HG03342 (cell line): Measurements from ENCODE around the gene VWA8.
"Not testable (repeated sequence)": the region's sequence is repeated elsewhere in the genome, so short reads cannot be mapped to it uniquely, and the experiment has no call there.

Experiments
- ATAC-seq: cut with Tn5 transposase; IDR thresholded peaks from one replicate; pipeline ENCODE4 v1.9.1; 2021; ENCODE audit warnings: mild to moderate bottlenecking, moderate library complexity; ENCODE audit not compliant: unreplicated experiment

The VWA8 gene

DNA sequence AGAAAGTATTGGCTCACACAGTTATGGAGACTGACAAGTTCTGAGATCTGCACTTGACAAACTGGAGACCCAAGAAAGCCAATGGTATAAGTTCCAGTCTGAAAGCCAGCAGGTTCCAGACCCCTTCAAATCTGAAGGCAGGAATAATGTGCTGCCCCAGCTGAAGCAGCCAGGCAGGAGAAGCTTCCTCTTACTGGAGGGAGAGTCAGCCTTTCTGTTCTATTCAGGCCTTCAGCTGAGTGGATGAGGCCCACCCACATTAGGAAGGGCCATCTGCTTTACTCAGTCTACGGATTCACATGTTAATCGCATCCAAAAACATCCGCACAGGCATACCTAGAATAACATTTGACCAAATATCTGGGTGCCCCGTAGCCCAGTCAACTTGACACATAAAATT lies 8.2 kb upstream of the VWA8 start:
- no peak for ATAC-seq

DNA sequence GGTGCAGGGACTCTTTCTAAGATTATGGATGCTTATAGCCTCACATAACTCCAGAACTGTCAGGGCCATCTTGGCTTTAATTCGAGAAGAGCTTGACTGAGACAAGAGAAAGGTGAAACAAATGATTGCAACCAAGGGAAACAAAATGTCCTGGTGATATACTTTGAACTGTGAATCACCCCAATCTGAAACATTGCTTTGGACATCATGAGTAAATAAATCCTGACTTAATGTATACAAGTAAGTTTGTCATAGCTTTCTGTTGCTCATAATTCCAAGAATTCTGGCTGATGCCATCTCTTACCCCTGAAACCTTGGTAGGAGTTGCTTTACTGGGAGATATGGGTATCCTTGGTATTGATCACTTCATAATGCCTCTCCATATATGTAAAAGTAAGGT lies 5.8 kb upstream of the VWA8 start:
- ATAC-seq = no peak

DNA sequence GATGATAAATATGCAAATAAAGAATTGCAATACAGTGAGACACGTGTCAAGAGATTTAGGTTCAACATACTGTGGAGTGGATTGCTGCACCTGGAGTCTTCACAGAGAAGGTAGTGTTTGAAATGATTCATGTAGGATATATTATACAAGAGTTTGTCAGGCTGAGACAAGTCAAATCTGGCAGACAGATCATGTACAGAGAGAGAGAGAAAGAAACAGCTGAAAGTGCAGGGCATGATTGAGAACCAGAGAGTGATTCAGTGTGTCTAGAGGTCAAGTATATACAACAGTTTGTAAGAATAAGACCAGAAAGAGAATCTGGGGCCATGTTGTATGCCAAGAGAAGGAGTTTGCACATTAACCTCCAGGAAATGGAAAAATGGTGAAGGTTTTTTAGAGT lies 2.1 kb upstream of the VWA8 start:
- no peak for ATAC-seq

DNA sequence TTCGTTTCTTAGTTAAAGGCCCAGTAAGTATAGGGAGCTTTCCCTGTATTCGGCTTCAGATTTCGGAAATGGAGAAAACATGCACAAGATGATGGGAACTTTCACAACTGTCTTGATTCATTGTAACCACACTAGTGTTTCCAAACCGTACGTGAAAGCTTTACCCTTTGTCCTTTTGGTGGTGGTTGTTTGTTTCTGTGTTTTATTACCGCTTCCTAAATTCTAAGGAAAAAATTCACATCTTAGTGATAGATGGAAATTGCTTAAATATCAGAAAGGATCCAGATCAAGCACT lies 504 bp upstream of the VWA8 start:
- no peak for ATAC-seq

DNA sequence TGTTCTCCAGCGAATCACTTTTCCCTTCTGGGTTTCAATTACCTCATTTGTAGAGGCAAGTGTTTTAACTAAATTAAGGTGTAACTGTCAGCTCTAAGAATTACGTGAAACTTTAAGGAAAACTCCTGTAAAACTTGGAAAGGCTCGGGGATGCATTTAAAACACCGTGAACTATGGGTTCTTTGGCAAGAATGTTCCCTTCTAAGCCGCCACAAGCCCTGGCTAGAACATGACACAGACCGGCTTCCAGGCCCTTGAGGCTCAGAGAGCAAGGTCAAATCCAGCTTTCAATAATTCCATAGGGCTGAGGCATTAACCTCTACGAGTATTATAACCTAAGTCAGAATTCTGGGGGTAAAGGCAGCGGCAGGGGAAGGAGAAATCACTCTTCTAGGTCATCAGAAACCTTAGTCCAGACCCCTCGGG lies 685 bp downstream of the VWA8 start:
- no peak for ATAC-seq

DNA sequence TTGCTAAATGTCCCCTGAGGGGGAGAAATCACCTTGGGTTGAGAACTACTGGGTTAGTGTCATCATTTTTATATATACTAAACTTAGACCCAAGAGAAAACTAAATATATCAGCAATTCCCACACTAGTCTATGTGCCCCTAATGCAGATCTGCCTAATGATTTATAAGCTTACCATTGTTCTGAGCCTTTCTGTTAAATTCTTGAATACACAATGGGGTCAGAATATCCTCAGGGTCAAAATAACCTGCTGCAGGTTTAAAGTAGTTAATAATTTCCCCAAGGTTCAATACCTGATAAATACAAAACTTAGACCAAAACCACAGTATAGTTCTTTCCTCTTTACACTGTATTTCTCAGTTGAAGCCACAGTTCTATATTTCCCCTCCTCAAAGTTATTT lies 4.6 kb downstream of the VWA8 start:
- no peak for ATAC-seq

DNA sequence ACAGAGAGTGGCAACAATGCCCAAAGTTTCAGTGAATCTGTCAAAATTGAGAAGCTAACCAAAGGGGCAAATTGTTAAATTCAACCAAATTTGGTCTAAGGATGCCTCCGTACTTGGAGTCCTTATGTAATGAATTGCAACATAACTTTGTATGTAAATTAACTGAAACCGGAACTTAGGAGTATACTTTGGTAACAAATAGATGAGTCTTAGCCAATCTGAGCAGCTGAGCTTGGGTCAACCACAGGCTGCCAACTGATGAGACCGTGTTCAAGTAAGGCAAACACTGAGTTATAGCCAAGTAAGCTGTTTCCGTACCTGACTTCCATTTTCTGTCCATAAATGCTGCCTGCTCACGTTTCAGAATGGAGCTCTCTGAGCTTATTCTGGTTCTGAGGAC lies 5.3 kb downstream of the VWA8 start:
- no peak for ATAC-seq

DNA sequence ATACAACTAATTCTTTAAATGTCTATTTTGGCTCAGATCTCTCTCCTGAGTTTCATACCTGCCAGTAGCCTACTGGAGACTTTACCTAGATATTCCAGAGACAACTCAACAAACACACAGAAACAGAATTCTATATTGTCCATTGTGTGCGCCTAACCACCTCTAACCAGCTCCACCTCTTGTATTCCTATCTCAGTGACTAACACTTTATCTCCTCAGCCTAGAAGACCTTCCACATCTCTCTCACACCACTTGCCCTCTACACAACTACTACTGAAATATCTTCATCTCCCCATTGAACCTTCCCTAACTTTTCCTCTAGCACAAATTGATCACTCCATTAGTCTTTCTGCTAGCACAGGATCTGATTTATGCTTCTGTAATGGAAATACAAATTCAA lies 6.7 kb downstream of the VWA8 start:
- no peak for ATAC-seq

DNA sequence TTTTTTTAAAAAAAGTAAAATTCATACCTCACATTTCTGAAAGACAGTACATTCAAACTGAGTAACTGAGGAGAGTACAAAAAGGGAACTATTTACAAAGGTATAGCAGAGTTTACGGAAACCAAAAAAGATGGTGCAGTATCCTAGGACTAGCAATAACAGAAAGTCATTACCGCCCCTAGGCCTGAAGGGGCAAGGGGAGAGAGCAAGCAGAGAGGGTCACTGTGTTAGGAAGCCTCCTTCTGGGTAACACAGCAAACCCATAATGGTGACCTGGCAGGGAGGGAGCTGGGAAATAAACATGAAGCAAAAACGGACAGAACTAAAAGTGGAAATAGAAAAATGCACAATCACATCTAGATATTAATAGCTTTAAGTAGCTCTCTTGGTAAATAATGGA lies 8.2 kb downstream of the VWA8 start:
- ATAC-seq = no peak

DNA sequence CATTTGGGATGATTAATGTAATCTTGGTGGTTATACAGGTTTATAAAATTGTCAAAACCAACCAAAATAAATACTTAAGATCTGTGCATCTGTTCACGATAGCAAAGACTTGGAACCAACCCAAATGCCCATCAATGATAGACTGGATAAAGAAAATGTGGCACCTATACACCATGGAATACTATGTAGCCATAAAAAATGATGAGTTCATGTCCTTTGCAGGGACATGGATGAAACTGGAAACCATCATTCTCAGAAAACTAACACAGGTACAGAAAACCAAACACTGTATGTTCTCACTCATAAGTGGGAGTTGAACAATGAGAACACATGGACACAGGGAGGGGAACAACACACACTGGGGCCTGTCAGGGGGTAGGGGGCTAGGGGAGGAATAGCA lies 11.8 kb downstream of the VWA8 start:
- not testable (repeated sequence) for ATAC-seq

DNA sequence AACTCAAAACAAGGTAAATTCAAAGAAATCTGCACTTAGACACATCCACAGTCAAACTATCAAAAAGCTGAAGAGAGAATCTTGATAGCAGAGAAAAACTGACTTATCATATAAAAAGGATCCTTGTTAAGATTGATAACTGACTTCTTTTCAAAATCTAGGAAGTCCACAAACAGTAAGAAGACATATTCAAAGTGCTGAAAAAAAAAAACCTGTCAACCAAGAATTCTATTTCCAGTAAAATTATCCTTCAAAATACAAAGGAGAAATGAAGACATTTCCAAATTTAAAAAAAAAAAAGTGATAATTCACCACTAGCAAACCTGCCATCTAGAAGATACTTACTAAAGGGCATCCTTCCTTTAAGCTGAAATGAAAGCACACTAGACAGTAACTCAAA lies 15.0 kb downstream of the VWA8 start:
- ATAC-seq = no peak

DNA sequence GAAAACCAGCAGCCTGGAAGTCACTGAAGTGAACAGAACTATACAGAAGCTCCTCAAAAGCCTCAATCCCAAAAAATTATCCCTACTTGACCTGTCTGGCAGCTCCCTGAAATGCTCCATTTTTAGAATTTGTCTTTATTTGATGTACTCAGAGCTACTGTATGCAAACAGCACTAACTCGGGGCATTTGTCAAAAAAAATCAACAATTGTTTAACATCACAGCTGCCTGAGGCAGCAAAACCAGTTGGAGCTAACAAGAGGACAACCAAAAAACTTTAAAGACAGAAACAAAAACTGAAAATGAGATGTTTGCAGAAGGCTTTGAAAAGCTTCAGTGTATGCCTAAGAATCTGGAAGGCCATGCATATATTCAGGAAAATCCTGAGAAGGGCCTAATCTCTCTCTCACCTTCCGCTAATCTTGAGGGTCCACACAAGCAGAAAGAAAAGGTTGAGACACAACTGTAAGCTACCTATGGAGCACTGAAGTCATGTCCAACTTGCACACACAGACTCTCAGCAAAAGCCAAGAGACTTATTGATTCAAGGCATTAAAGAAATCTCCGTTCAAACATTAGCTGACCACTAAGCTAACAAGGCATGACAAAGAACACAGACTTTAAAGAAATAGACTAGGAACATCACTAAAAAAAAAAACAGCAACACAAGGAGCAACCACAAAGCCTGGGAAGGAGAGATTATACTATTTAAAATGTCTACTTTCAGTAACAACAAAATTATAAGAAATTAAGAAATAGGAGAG lies 16.1 kb downstream of the VWA8 start:
- no peak for ATAC-seq

GRCh38 chr13:41944229-41944628 lies 16.7 kb downstream of the VWA8 start:
- no peak for ATAC-seq

DNA sequence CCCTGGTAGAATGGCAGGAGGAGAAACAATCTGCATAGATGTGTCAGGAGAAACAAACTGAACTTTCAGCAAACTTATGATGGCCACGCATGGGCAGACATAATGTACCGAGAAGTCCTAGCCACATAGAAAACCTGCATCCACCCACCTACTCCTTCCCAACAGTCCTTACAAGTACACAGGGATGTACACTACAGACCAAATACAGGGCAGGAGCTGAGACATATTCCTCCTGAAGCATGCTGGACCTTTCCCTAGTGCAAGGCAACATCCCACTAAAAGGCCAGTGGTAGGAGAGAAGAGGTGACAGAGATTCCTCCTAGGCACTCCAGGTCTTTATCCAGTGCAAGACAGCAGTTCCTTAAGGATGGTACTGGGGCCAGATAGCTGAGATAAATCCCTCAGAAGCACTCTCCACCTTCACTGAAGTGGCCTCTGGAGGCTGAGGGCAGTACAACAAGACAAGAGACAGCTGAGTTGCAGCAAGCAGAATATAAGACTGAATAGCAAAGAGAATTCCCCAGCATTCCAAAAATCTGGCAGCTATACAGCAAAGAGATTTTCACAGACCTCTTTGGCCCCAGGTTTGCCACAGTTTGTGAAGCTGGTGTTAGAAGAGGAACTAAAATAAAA lies 18.3 kb downstream of the VWA8 start:
- no peak for ATAC-seq

DNA sequence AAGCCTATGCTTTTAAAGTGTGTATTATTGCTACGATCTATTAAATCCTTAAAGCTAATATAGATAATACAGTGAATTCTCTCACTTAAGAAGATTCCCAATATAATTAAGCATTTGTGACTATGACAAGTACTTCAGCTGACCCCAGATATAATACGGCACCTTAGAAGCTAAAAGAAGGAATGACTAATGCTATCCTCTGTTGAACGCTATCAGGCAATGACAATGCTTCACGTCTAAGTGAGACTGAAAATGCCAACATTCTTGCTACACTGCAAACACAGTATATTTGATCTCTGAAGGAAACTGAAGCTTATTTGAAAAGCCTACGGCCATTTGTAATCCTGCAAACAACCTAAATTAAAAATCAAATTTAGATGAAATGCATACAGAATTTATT lies 19.7 kb downstream of the VWA8 start:
- ATAC-seq = no peak

- ATAC-seq = no peak
Observed at GRCh38 chr13:41939398-41939797, 21.5 kb downstream of the VWA8 start.

- ATAC-seq = no peak
Observed at GRCh38 chr13:41938918-41939317, 22.0 kb downstream of the VWA8 start.

DNA sequence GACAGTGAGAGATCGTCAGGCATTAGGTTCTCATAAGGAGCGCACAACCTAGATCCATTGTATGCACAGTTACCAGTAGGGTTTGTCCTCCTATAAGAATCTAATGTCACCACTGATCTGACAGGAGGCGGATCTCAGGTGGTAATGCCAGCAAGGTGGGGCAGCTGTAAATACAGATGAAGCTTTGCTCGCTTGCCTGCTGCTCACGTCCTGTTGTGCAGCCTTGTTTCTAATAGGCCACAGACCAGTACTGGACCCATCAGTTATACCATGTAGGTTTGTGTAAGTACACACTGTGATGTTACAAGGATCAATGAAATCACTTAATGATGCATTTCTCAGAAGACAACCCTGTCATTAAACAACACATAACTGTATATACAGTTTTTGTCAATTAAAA lies 23.5 kb downstream of the VWA8 start:
- no peak for ATAC-seq

DNA sequence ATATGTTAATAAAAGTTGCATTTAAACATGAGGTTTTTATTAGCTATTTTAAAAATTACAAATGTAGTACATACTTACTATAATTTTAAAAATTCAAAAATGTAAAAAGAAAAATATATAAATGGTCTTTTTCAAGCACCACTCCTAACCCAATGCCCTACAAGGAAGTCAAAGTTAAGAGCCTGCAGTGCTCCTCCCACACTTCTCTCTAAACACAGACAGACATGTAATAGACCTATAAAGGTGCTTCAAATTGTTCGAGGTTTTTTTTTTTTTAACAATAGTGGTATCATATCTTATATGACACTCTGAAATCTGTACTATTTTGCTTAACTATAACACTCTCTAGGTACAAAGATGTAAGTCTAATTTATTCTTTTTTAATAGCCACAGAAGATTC lies 25.4 kb downstream of the VWA8 start:
- ATAC-seq = no peak

DNA sequence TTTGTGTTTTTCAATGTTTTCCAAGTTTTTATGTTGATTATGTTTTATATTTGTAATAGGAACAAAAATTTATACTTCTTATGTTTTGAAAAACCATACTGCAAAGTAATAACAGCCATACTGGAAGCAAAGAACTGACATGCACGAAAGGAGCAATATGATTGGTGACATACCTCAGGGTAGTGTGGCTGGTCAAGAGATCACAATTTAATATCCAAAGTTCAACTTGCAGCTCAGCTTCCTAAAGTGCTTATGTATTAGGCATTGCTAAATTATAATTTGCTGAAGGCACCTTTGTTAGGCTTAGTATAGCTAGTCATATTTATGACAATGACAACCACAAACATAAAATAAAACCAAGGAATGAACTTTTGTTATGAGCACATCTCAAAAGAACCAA lies 25.9 kb downstream of the VWA8 start:
- ATAC-seq = no peak

DNA sequence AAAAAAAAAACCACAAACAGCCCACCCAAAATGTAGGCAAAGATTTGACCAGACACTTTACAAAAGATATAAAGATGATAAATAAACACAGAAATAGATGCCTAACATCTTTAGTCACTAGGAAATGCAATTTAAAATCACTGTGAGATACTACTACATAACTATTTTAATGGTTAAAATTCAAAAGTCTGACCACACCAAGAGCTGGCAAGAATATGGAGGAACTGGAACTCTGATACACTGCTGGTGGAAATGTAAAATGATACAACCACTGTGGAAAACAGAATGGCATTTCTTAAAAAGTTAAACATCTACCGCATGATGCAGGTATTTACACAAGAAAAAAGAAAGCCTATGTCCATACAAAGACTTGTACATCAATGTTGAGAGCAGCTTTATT lies 26.8 kb downstream of the VWA8 start:
- no peak for ATAC-seq

DNA sequence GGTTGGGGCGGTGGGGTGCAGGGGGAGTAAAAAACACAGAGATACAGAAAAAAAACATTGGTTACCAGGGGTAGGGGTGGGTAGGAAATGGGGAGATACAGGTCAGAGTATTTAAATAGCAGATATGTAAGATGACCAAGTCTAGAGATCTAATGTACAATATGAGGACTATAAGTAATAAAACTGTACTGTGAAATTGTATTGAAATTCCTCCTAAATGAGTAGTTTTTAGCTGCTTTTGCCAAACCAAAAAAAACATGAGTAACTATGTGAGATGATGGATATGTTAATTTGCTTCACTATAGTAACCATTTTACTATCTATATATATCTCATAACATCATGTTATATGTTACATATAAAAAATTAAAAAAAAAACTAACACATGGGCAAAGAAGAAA lies 29.6 kb downstream of the VWA8 start:
- no peak for ATAC-seq

- ATAC-seq = no peak
Observed at GRCh38 chr13:41930154-41930553, 30.8 kb downstream of the VWA8 start.
